ENCODE measurements around the gene THAP4. TPM values are rescaled to one million over a fixed set of nuclear protein-coding genes. Genes with fewer than 3 reads are reported as not detected.

THAP4 gene
- total RNA-seq, 1 donor from 2014 or later = 32.4 TPM

DNA sequence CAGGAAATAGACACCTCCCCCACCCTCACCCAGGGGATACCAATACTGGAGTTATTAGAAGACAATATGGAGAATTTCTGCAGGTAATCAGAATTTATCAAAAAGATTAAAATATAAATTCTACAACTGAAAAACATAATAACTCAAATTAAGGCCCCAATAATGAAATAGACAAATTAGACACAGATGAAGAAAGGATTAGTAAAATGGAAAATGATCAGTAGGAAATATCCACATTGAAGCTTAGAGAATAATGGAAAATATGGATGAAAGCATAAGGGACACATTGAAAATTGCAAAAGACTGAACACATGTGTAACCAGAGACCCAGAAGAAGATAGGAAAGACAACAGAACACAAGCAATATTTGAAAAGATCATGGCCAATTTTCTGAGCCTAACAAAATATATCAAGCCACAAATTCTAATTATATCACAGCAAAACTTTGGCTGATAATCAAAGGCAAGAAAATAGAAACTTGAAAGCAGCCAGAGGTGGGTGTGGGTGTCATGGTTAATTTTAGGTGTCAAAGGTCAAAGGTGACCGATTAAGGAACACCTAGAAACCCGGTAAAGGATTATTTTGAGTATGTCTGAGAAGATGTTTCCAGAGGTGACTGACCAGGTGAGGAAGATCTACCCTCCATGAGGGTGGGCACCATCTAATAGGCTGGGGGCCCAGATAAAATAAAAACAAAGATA is 50.2 kb downstream of the THAP4 start:
- peaks cover 43% of the 10 kb centered on the region for H3K36me3 Mint-ChIP-seq (ENCODE audit: unreplicated experiment)
- no peak overlapping the region for H3K4me3 Mint-ChIP-seq (ENCODE audit: unreplicated experiment)
- H3K4me1 Mint-ChIP-seq (ENCODE audit: low read depth, unreplicated experiment) = no peaks in the 10 kb centered on the region
- TF ChIP-seq, protein P1, sequence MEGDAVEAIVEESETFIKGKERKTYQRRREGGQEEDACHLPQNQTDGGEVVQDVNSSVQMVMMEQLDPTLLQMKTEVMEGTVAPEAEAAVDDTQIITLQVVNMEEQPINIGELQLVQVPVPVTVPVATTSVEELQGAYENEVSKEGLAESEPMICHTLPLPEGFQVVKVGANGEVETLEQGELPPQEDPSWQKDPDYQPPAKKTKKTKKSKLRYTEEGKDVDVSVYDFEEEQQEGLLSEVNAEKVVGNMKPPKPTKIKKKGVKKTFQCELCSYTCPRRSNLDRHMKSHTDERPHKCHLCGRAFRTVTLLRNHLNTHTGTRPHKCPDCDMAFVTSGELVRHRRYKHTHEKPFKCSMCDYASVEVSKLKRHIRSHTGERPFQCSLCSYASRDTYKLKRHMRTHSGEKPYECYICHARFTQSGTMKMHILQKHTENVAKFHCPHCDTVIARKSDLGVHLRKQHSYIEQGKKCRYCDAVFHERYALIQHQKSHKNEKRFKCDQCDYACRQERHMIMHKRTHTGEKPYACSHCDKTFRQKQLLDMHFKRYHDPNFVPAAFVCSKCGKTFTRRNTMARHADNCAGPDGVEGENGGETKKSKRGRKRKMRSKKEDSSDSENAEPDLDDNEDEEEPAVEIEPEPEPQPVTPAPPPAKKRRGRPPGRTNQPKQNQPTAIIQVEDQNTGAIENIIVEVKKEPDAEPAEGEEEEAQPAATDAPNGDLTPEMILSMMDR (IDR thresholded peaks at IDR 0.05; ENCODE audit: partially characterized antibody, unreplicated experiment) = no peak
- no peak for DNase-seq
- H3K9me3 Mint-ChIP-seq (ENCODE audit: unreplicated experiment) = peaks cover 22% of the 10 kb centered on the region
- no peak overlapping the region for H3K27ac Mint-ChIP-seq (ENCODE audit: unreplicated experiment)
- H3K27me3 Mint-ChIP-seq (ENCODE audit: unreplicated experiment) = peaks cover 9% of the 10 kb centered on the region

DNA sequence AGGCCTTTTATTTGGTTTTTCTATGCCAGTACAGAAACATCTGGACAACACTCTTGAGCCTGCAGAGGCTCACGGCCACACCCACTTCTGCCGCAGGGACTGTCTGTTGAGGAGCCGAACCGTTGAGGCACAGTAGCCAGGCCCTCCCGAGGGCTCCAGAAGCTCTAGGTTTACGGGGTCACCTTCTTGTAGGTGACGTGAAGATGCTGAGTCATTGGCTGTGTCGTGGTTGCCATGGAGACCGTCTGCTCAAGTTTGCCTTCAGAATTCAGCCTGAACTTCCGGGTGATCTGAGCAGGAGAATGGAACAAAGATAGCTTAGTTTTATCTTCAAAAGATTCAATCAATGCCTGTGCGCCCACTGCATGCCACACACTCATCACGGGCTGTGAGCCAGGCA is 52.5 kb downstream of the THAP4 start:
- no peak overlapping the region for H3K27ac Mint-ChIP-seq (ENCODE audit: unreplicated experiment)
- TF ChIP-seq, protein P1 (IDR thresholded peaks at IDR 0.05; ENCODE audit: partially characterized antibody, unreplicated experiment) = no peak
- no peak for DNase-seq
- no peak overlapping the region for H3K4me3 Mint-ChIP-seq (ENCODE audit: unreplicated experiment)
- peaks cover 9% of the 10 kb centered on the region for H3K27me3 Mint-ChIP-seq (ENCODE audit: unreplicated experiment)
- H3K4me1 Mint-ChIP-seq (ENCODE audit: low read depth, unreplicated experiment) = no peaks in the 10 kb centered on the region
- H3K36me3 Mint-ChIP-seq (ENCODE audit: unreplicated experiment) = peaks cover 52% of the 10 kb centered on the region
- peaks cover 22% of the 10 kb centered on the region for H3K9me3 Mint-ChIP-seq (ENCODE audit: unreplicated experiment)

DNA sequence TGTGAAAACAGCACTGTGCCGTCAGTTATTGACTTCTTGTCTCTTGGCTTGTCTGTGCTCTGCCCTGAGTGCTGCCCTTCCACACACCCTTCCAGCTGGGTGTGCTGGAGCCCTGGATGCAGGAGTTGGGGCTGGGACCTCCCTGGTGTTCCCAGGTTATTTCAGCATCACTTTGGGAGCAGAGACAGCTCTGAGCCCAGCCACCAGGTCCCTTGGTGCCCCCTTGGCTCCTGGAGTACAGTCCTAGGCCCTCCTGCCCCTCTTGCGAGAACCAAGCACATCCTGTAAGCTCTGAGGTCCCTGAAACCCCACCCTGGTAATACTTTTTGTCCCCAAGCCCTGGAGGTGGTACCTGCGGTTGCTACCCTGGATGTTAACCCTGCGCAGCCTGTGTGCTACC is 54.2 kb downstream of the THAP4 start:
- TF ChIP-seq, protein P1 (IDR thresholded peaks at IDR 0.05; ENCODE audit: partially characterized antibody, unreplicated experiment) = no peak
- H3K9me3 Mint-ChIP-seq (ENCODE audit: unreplicated experiment) = peaks cover 26% of the 10 kb centered on the region
- H3K27ac Mint-ChIP-seq (ENCODE audit: unreplicated experiment) = no peak overlapping the region
- H3K36me3 Mint-ChIP-seq (ENCODE audit: unreplicated experiment) = peaks cover 66% of the 10 kb centered on the region
- no peaks in the 10 kb centered on the region for H3K4me1 Mint-ChIP-seq (ENCODE audit: low read depth, unreplicated experiment)
- peaks cover 11% of the 10 kb centered on the region for H3K27me3 Mint-ChIP-seq (ENCODE audit: unreplicated experiment)
- H3K4me3 Mint-ChIP-seq (ENCODE audit: unreplicated experiment) = no peak overlapping the region
- DNase-seq = no peak

DNA sequence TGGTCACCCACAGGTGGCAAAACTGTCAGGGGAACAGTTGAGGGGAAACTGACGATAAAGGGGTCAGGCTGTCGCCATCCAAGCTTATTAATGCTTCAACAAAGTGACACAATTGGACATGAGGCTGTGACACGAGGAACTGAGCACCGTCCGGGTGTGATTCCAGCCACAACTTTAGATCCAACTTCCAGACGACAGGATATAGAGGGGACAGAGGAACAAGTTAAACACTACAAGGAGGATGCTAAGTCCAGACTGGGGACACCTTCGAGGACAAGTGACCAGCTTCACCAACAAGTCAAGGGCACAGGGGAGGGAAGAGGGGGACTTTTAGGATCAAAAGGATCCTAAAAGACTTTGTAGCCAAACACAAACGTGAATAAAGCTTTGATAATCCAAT is 54.6 kb downstream of the THAP4 start:
- peaks cover 2% of the 10 kb centered on the region for H3K4me1 Mint-ChIP-seq (ENCODE audit: low read depth, unreplicated experiment)
- no peak for DNase-seq
- H3K4me3 Mint-ChIP-seq (ENCODE audit: unreplicated experiment) = no peak overlapping the region
- H3K36me3 Mint-ChIP-seq (ENCODE audit: unreplicated experiment) = peaks cover 68% of the 10 kb centered on the region
- peaks cover 24% of the 10 kb centered on the region for H3K9me3 Mint-ChIP-seq (ENCODE audit: unreplicated experiment)
- H3K27ac Mint-ChIP-seq (ENCODE audit: unreplicated experiment) = no peak overlapping the region
- TF ChIP-seq, protein P1 (IDR thresholded peaks at IDR 0.05; ENCODE audit: partially characterized antibody, unreplicated experiment) = no peak
- peaks cover 11% of the 10 kb centered on the region for H3K27me3 Mint-ChIP-seq (ENCODE audit: unreplicated experiment)

DNA sequence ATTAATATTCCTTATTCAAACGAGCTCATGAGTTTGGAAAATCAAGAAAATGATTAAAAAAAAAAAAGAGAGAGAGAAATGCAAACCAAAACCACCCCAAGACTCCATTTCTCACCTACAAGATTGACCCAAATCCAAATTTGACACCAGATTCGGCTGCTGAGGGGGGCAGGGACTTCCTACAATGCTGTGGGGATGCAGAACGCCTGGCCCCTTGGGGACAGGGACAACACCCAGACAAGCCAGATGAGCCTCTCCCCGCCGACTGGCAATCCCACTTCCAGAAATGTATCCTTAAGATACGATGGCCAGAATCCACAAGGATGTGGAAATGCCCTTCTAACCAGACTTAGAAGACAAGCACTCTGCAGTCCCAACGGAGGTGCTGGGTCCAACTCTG is 57.7 kb downstream of the THAP4 start:
- Mint-ChIP-seq H3K36me3 (ENCODE audit: unreplicated experiment) (peaks cover 46% of the 10 kb centered on the region), H3K27ac (ENCODE audit: unreplicated experiment) (no peak overlapping the region), H3K4me3 (ENCODE audit: unreplicated experiment) (no peak overlapping the region), H3K4me1 (ENCODE audit: low read depth, unreplicated experiment) (peaks cover 2% of the 10 kb centered on the region), H3K27me3 (ENCODE audit: unreplicated experiment) (peaks cover 7% of the 10 kb centered on the region), H3K9me3 (ENCODE audit: unreplicated experiment) (peaks cover 14% of the 10 kb centered on the region)
- TF ChIP-seq, protein P1 (IDR thresholded peaks at IDR 0.05; ENCODE audit: partially characterized antibody, unreplicated experiment) = no peak
- DNase-seq = no peak
